IPS DF 4.7 (cell line): ENCODE data around the gene TSPOAP1.

Experiments used
- DNase-seq: peaks from one replicate; pipeline ENCODE4 v3.0.0-alpha.2; 2013; ENCODE audit warnings: low spot score; ENCODE audit errors: extremely low read depth

The TSPOAP1 gene

GRCh38 chr17:58304750-58305486 lies 23.7 kb downstream of the TSPOAP1 start:
- no peak for DNase-seq

GRCh38 chr17:58303971-58304749 lies 24.4 kb downstream of the TSPOAP1 start:
- DNase-seq, result no peak

- no peak for DNase-seq
These were observed 25.5 kb downstream of the TSPOAP1 start for GRCh38 chr17:58302919-58303585.

GRCh38 chr17:58302171-58302918 lies 26.2 kb downstream of the TSPOAP1 start:
- DNase-seq, result no peak

- no peak for DNase-seq
These were observed 27.0 kb downstream of the TSPOAP1 start for GRCh38 chr17:58301504-58302150.

- no peak for DNase-seq
These were observed 28.3 kb downstream of the TSPOAP1 start for GRCh38 chr17:58300336-58300735.

GRCh38 chr17:58294034-58294433 lies 34.6 kb downstream of the TSPOAP1 start:
- DNase-seq, result no peak

GRCh38 chr17:58291246-58291645 lies 37.3 kb downstream of the TSPOAP1 start:
- no peak for DNase-seq

GRCh38 chr17:58289869-58290268 lies 38.7 kb downstream of the TSPOAP1 start:
- no peak for DNase-seq

- no peak for DNase-seq
These were observed 43.2 kb downstream of the TSPOAP1 start for GRCh38 chr17:58285422-58285810.

- DNase-seq, result no peak
These were observed 43.8 kb downstream of the TSPOAP1 start for GRCh38 chr17:58284613-58285421.

GRCh38 chr17:58283674-58284612 lies 44.7 kb downstream of the TSPOAP1 start:
- DNase-seq, result no peak

GRCh38 chr17:58282442-58282841 lies 46.2 kb downstream of the TSPOAP1 start:
- DNase-seq, result no peak

GRCh38 chr17:58281511-58282011 lies 47.0 kb downstream of the TSPOAP1 start:
- DNase-seq, result no peak

GRCh38 chr17:58280480-58281217 lies 47.9 kb downstream of the TSPOAP1 start, which contains the start of gene MPO:
Gene MPO, minus strand, starts transcription at chr17:58280935. Its CDS starts 177 bp downstream, at chr17:58280758.
- no peak for DNase-seq

- no peak for DNase-seq
These were observed 48.7 kb downstream of the TSPOAP1 start for GRCh38 chr17:58279736-58280479.

- DNase-seq, result no peak
These were observed 49.4 kb downstream of the TSPOAP1 start for GRCh38 chr17:58279016-58279711.
